Stomach (tissue), 9 donors: ENCODE results near the gene SPATA18. TPM values are rescaled to one million over a fixed set of nuclear protein-coding genes. Genes with fewer than 3 reads are reported as not detected.
A peak's percentile ranks its signal among the peaks of the same experiment; 100 is the strongest.

ENCODE experiments used
- DNase-seq, 2 donors: peaks; one replicate each; pipeline versions ENCODE4 v3.0.0 to v3.0.0-alpha.2; 2013 to 2019
- H3K27ac ChIP-seq, 5 donors: fragments of 200-600 bp in 4 of 5; sonication (generic) in 4 of 5; one replicate each; pipeline ENCODE4 v1.5.1; 2013 to 2019; ENCODE audit warnings: mild to moderate bottlenecking in 1 of 5, moderate library complexity in 1 of 5
- H3K27me3 ChIP-seq, 3 donors: fragments of 200-600 bp; sonication (generic); one replicate each; pipeline ENCODE4 v1.5.1; 2017 to 2019; ENCODE audit warnings: mixed run types in 1 of 3
- H3K36me3 ChIP-seq, 4 donors: fragments of 200-600 bp; sonication (generic); 1 replicate in 3 of 4; 2 replicates in 1 of 4; pipeline ENCODE4 v1.5.1; 2016 to 2019
- H3K4me1 ChIP-seq, 4 donors: fragments of 200-600 bp; sonication (generic); one replicate each; pipeline ENCODE4 v1.5.1; 2016 to 2019
- H3K4me3 ChIP-seq, 4 donors: fragments of 200-600 bp; sonication (generic) in 3 of 4; one replicate each; pipeline ENCODE4 v1.5.1; 2016 to 2019; ENCODE audit warnings: mild to moderate bottlenecking in 1 of 4
- H3K9me3 ChIP-seq, 4 donors: fragments of 200-600 bp; sonication (generic); one replicate each; pipeline ENCODE4 v1.5.1; 2016 to 2019
- EP300 ChIP-seq: sonication (generic); formaldehyde crosslinking; IDR thresholded peaks from one replicate; pipeline ENCODE4 v1.6.1; 2017; ENCODE audit warnings: antibody characterized with exemption
- POLR2A ChIP-seq, 4 donors: fragments of 450-650 bp; IDR thresholded peaks; one replicate each; pipeline ENCODE4 v1.6.1; 2016; ENCODE audit warnings: antibody characterized with exemption in 4 of 4, control low read depth in 2 of 4, mild to moderate bottlenecking in 1 of 4, moderate library complexity in 1 of 4
- POLR2AphosphoS5 ChIP-seq, 3 donors: sonication (generic); formaldehyde crosslinking; IDR thresholded peaks; one replicate each; pipeline ENCODE4 v1.6.1; 2016; ENCODE audit warnings: antibody characterized with exemption in 3 of 3
- WGBS, 5 donors: extraction: QIAGEN DNeasy Blood & Tissue Kit in 3 of 5; methylation state at CpG; one replicate each; pipeline versions ENCODE4 v1.1.5 to v1.1.7; 2013 to 2018; 5-methylcytosine and 5-hydroxymethylcytosine counted together
- intact Hi-C: fragments of 100-400 bp; cut with DNase I; formaldehyde crosslinking; loops from one replicate; pipeline ENCODE4 v1.15.1; 2023; ENCODE audit warnings: low total_unique reads
- polyA plus RNA-seq, 3 donors: library from polyadenylated mRNA; stranded (reverse); fragments of 200-250 nt; gene quantifications; one replicate each; pipeline ENCODE4 v1.2.3, GENCODE V29; 2013
- total RNA-seq, 5 donors: library from RNA; depleted of rRNA; stranded (reverse); fragments of >200 nt; gene quantifications; one replicate each; pipeline versions ENCODE4 v1.1.0 to v1.2.3, GENCODE V29; 2014 to 2016
- TF ChIP-seq, protein P1 (sequence below), 7 experiments: fragments of 450-650 bp in 4 of 7; fragments of 200-600 bp in 3 of 7; sonication (generic) in 3 of 7; IDR thresholded peaks; one replicate each; pipeline ENCODE4 v1.5.1; 2016 to 2019; ENCODE audit warnings: antibody characterized with exemption in 7 of 7, control low read depth in 2 of 7, mild to moderate bottlenecking in 1 of 7
- donor health status: healthy with polysubstance abuse.
- donor health status: Bipolar disorder and iron deficiency.
- donor health status: healthy.

SPATA18 gene
- total and polyA plus RNA-seq, 8 donors: 1.8 to 21.1 (median 3.9) TPM; not detected in 1

DNA sequence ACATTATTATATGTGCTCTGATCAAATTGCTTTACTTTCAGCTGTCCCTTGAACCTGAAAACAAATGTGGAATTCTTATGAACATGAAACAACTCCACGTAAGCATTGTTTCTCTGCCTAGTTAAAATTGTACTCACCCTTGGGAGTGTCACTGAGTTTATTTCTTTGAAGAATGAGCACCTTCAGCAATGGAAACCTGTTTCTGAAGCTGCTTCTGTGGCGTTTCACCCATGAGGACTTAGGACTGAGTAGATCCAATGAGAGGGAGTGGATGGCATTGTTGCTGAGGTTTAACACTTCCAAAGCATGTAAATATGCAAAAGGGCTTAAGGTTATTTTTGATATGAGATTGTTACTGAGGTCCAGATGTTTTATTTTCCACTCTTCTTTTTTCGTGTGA is 34.1 kb upstream of the SPATA18 start:
- intact Hi-C loops: no loop called here
- Histone ChIP-seq H3K4me1 (peaks cover 0 to 11% (median 0%) of the 10 kb centered on the region in 4 donors), H3K4me3 (no peak overlapping the region), H3K27me3 (no peaks in the 10 kb centered on the region), H3K27ac (peak overlapping the region in 2 of 5 donors; percentile 32 to 58), H3K36me3 (peaks cover 0 to 11% (median under 1%) of the 10 kb centered on the region in 4 donors), H3K9me3 (no peaks in the 10 kb centered on the region)
- TF ChIP-seq POLR2A (IDR thresholded peaks at IDR 0.05) (no peak), EP300 (no peak), POLR2AphosphoS5 (IDR thresholded peaks at IDR 0.05) (no peak)
- TF ChIP-seq, protein P1, sequence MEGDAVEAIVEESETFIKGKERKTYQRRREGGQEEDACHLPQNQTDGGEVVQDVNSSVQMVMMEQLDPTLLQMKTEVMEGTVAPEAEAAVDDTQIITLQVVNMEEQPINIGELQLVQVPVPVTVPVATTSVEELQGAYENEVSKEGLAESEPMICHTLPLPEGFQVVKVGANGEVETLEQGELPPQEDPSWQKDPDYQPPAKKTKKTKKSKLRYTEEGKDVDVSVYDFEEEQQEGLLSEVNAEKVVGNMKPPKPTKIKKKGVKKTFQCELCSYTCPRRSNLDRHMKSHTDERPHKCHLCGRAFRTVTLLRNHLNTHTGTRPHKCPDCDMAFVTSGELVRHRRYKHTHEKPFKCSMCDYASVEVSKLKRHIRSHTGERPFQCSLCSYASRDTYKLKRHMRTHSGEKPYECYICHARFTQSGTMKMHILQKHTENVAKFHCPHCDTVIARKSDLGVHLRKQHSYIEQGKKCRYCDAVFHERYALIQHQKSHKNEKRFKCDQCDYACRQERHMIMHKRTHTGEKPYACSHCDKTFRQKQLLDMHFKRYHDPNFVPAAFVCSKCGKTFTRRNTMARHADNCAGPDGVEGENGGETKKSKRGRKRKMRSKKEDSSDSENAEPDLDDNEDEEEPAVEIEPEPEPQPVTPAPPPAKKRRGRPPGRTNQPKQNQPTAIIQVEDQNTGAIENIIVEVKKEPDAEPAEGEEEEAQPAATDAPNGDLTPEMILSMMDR (IDR thresholded peaks at IDR 0.05): no peak
- peak in 1 of 2 donors; percentile 19 for DNase-seq
- 49 to 63% (median 55%) methylated on average over 3 of the region's 3 CpGs for WGBS, 5 donors

DNA sequence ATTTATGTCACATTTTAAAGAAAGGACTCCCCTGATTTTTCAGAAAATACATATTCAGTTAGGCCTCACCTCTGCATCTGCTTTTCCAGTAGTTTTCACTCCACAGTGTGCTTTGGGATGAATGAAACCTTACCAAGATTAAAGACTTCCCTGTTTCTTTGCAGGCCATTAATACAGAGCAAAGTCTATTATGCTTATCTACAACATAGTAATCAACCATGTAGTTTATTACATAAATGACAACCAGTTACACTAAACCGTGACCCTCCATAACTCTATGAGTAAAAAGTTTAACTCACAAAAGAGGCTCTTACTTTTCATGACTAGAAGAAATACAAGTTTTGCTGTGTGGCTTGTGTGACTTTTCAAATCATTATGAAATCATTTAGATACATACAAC is 33.3 kb upstream of the SPATA18 start:
- H3K36me3 ChIP-seq: peaks cover 0 to 19% (median 7%) of the 10 kb centered on the region in 4 donors
- H3K4me1 ChIP-seq: peaks cover 0 to 4% (median 0%) of the 10 kb centered on the region in 4 donors
- intact Hi-C loops: no loop called here
- no peaks in the 10 kb centered on the region for H3K27me3 ChIP-seq
- TF ChIP-seq POLR2A (IDR thresholded peaks at IDR 0.05) (no peak), EP300 (no peak), POLR2AphosphoS5 (IDR thresholded peaks at IDR 0.05) (no peak)
- TF ChIP-seq, protein P1 (IDR thresholded peaks at IDR 0.05): no peak
- WGBS, 5 donors: 0 to 26% (median 17%) methylated on average over 1 of the region's 1 CpG
- no peak overlapping the region for H3K4me3 ChIP-seq
- H3K9me3 ChIP-seq: no peaks in the 10 kb centered on the region
- peak overlapping the region in 1 of 5 donors; percentile 58 for H3K27ac ChIP-seq
- DNase-seq: peak in 1 of 2 donors; percentile 45

DNA sequence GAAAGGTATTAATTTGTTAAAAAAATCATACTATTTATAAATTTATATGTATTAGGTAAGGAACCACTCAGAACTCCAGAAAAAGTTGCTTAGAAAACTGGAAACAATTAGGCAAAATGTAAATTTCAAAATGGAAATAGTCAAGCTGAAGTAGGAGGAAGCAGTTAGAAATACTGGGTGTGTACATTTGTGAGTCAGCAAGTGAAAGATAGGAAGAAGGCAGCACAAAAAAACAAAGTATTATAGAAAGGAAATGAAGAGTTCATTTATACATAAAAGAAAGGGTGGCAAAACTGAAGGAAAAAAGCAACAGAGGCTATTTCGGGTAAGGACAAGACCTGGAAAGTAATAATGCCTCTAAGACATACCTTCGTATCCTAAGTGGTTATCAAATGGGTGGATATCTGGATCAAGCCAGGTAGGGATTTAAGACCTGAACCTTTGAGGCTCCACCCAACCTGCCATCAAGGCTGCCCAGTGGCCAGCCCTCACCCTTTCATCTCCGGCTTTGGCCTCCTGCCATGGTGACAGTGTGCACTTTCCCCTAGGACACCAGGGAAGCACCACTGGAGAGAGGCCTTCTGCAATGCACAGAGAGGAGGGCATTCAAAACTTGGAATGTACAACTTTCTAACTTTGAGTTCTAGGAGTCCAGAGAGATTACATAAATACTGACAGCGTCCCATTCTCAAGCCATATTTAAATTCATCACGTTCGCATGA is 31.0 kb upstream of the SPATA18 start, which contains the start of gene LRRC66:
TSS of gene LRRC66 (minus strand) at position 428 of the 722 bp plus-strand sequence. CDS start 2,750 bp downstream, outside the sequence.
- intact Hi-C loops: loop anchor here (5.0 to 10.0 kb wide), 2 partner anchors 125 to 183 kb away; no protein-coding TSS in a partner anchor
- TF ChIP-seq POLR2AphosphoS5 (IDR thresholded peaks at IDR 0.05) (peak in 1 of 3 donors; percentile 13), EP300 (no peak), POLR2A (IDR thresholded peaks at IDR 0.05) (no peak)
- TF ChIP-seq, protein P1 (IDR thresholded peaks at IDR 0.05): no peak
- H3K4me3 ChIP-seq: no peak within 1 kb of the TSS

DNA sequence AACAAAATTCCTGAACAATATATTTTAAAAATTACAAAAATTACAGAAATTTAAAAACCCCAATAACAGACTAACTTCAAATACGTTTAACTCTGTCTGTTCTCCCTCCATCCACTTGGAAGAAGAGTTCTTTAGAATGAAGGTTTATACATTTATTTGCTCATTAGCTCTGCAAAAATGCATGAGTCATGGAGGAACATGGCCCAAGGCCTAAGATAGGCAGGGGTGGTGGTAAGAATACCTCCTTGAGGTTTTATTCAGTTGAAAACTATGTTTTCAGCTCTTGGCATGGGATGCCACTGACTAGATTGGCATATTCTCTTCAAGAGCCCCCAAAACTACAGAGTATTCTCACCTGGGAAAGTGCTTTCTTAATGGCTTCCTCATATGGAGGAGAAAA is 22.1 kb upstream of the SPATA18 start:
- intact Hi-C loops: loop anchor here (10.0 kb wide), 1 partner anchor 134 kb away; no protein-coding TSS in a partner anchor
- no peak for TF ChIP-seq POLR2A (IDR thresholded peaks at IDR 0.05)

More for the DNA sequence above, 31.0 kb upstream of the SPATA18 start, which contains the start of gene LRRC66:
- Histone ChIP-seq H3K27me3 (no peaks in the 10 kb centered on the region), H3K27ac (peak within 1 kb of the TSS; percentile 4 to 70 (median 51)), H3K36me3 (peaks cover 0 to 38% (median 26%) of the 10 kb centered on the region in 4 donors), H3K4me1 (peaks cover 0 to 4% (median 0%) of the 10 kb centered on the region in 4 donors), H3K9me3 (no peaks in the 10 kb centered on the region)
- WGBS, 5 donors: 65 to 77% (median 65%) methylated on average over 6 of the region's 6 CpGs
- DNase-seq: peak; percentile 50 to 69

More for the DNA sequence above, 22.1 kb upstream of the SPATA18 start:
- 78 to 87% (median 82%) methylated on average over 1 of the region's 1 CpG for WGBS, 5 donors
- DNase-seq: no peak
- Histone ChIP-seq H3K27me3 (no peaks in the 10 kb centered on the region), H3K27ac (no peak overlapping the region), H3K4me3 (no peak overlapping the region), H3K36me3 (peaks cover 3 to 59% (median 50%) of the 10 kb centered on the region in 4 donors), H3K9me3 (no peaks in the 10 kb centered on the region), H3K4me1 (peaks cover 0 to 6% (median 0%) of the 10 kb centered on the region in 4 donors)
